A549 (cell line): ENCODE measurements around the gene FOXI3. TPM values are rescaled to one million over a fixed set of nuclear protein-coding genes. Genes with fewer than 3 reads are reported as not detected.
A peak's percentile ranks its signal among the peaks of the same experiment; 100 is the strongest.

Experiments used
- ATAC-seq, 2 experiments: fragments of 200-7000 bp in 1 of 2; fragments of >200 bp in 1 of 2; cut with Nextera tagmentation in 1 of 2; cut with Tn5 transposase in 1 of 2; 3 replicates each; pipeline versions ENCODE4 v1.8.0 to v1.9.1; 2018 to 2020; ENCODE audit warnings: mild to moderate bottlenecking in 1 of 2, moderate library complexity in 1 of 2
- CTCF ChIA-PET: fragments of 300-600 bp; sonication (Branson Sonifier 250); formaldehyde crosslinking; extraction: SDS; loops from one replicate; lab custom pipeline; 2021; ENCODE audit warnings: antibody characterized with exemption, inconsistent platforms; lab: Yijun Ruan, JAX
- POLR2A ChIA-PET: fragments of 350-600 bp; formaldehyde crosslinking; extraction: SDS; loops from one replicate; lab custom pipeline; 2021; ENCODE audit warnings: antibody characterized with exemption, inconsistent platforms; lab: Yijun Ruan, JAX
- DNase-seq, 2 experiments: peaks; one replicate each; pipeline versions ENCODE4 v3.0.0 to v3.0.0-alpha.2; 2011 to 2016; ENCODE audit warnings: low read depth in 1 of 2, low spot score in 1 of 2
- FAIRE-seq: peaks from 2 replicates; lab custom pipeline; 2011; peaks lifted over from hg19 to GRCh38; lab: Jason Lieb, UNC
- H3K27ac ChIP-seq, 2 experiments: fragments of >200 bp; sonication (Bioruptor Twin); formaldehyde crosslinking; 3 replicates each; pipeline ENCODE4 v1.5.1; 2016 to 2017
- H3K4me1 ChIP-seq: fragments of >200 bp; sonication (Bioruptor Twin); formaldehyde crosslinking; 3 replicates; pipeline ENCODE4 v1.6.1; 2016
- H3K4me2 ChIP-seq: fragments of >200 bp; sonication (Bioruptor Twin); formaldehyde crosslinking; 3 replicates; pipeline ENCODE4 v1.6.1; 2016
- H3K4me3 ChIP-seq: fragments of >200 bp; sonication (Bioruptor Twin); formaldehyde crosslinking; 3 replicates; pipeline ENCODE4 v1.5.1; 2016
- H3K9me3 ChIP-seq: fragments of >200 bp; sonication (Bioruptor Twin); formaldehyde crosslinking; 3 replicates; pipeline ENCODE4 v1.6.1; 2016
- BHLHE40 ChIP-seq: IDR thresholded peaks from 2 replicates; pipeline ENCODE4 v1.6.1; 2012; ENCODE audit warnings: low read depth, low read length, inconsistent platforms
- EP300 ChIP-seq, 2 experiments: fragments of >200 bp; sonication (Bioruptor Twin); formaldehyde crosslinking; IDR thresholded peaks; 2 replicates in 1 of 2; 3 replicates in 1 of 2; pipeline ENCODE4 v1.6.1; 2016 to 2017
- HDAC2 ChIP-seq: fragments of 200-600 bp; sonication (generic); IDR thresholded peaks from 2 replicates; pipeline ENCODE4 v1.6.1; 2016
- HOXB13 ChIP-seq: fragments of 250-450 bp; sonication (Bioruptor Pico); IDR thresholded peaks from 2 replicates; pipeline ENCODE4 v1.5.0; 2020; ENCODE audit warnings: low read depth, mild to moderate bottlenecking, moderate library complexity
- HOXB5 ChIP-seq: fragments of 250-450 bp; sonication (Bioruptor Pico); IDR thresholded peaks from 2 replicates; pipeline ENCODE4 v1.5.0; 2020; ENCODE audit warnings: mild to moderate bottlenecking, moderate library complexity
- KDM1A ChIP-seq: fragments of 200-600 bp; sonication (generic); IDR thresholded peaks from 2 replicates; pipeline ENCODE4 v1.6.1; 2016; ENCODE audit warnings: low read depth, mild to moderate bottlenecking
- KDM5A ChIP-seq: fragments of 200-600 bp; sonication (generic); IDR thresholded peaks from 2 replicates; pipeline ENCODE4 v1.6.1; 2016; ENCODE audit warnings: antibody characterized with exemption, mild to moderate bottlenecking
- MAZ ChIP-seq: fragments of 150-350 bp; IDR thresholded peaks from 2 replicates; pipeline ENCODE4 v1.6.1; 2014; ENCODE audit warnings: antibody characterized with exemption, low read depth, low read length, borderline replicate concordance
- MYC ChIP-seq: IDR thresholded peaks from 2 replicates; pipeline ENCODE4 v1.6.1; 2012; ENCODE audit warnings: mild to moderate bottlenecking, inconsistent platforms, low read length, improper control_type of control experiment, borderline replicate concordance
- NPAS2 ChIP-seq: fragments of 250-450 bp; sonication (Bioruptor Pico); IDR thresholded peaks from 2 replicates; pipeline ENCODE4 v1.8.0; 2022; ENCODE audit warnings: mild to moderate bottlenecking, moderate library complexity, borderline replicate concordance
- RARB ChIP-seq: fragments of 250-450 bp; sonication (Bioruptor Pico); IDR thresholded peaks from 2 replicates; pipeline ENCODE4 v1.8.0; 2021; ENCODE audit warnings: mild to moderate bottlenecking, moderate library complexity
- TFCP2L1 ChIP-seq: fragments of 250-450 bp; sonication (Bioruptor Pico); IDR thresholded peaks from 2 replicates; pipeline ENCODE4 v1.5.0; 2021; ENCODE audit warnings: mild to moderate bottlenecking
- TP53 ChIP-seq: fragments of 250-450 bp; sonication (Bioruptor Pico); IDR thresholded peaks from 2 replicates; pipeline ENCODE4 v1.5.0; 2021; ENCODE audit warnings: mild to moderate bottlenecking, moderate library complexity
- ZC3H11A ChIP-seq: fragments of 450-650 bp; IDR thresholded peaks from 2 replicates; pipeline ENCODE4 v1.6.1; 2014; ENCODE audit warnings: antibody characterized with exemption, mild to moderate bottlenecking
- WGBS: methylation state at CpG from one replicate; pipeline ENCODE4 v1.1.6; 2017; ENCODE audit errors: missing lambda C conversion rate; 5-methylcytosine and 5-hydroxymethylcytosine counted together
- polyA plus RNA-seq, 4 experiments: library from polyadenylated mRNA; depleted of rRNA in 3 of 4; stranded (reverse); fragments of >200 nt; fragmentation: RNase III in 1 of 4; extraction: RNeasy Plus Mini Kit Qiagen cat#74134 plus additional on column Dnase treatment in 1 of 4; gene quantifications; 2 replicates in 3 of 4; 3 replicates in 1 of 4; pipeline ENCODE4 v1.2.3, GENCODE V29; 2011 to 2017
- TF ChIP-seq, protein P1 (sequence below): fragments of 450-650 bp; IDR thresholded peaks from 2 replicates; pipeline ENCODE4 v1.6.1; 2014; ENCODE audit warnings: antibody characterized with exemption
- TF ChIP-seq, protein P2 (sequence below): fragments of >200 bp; sonication (Bioruptor Twin); formaldehyde crosslinking; IDR thresholded peaks from 2 replicates; pipeline ENCODE4 v1.6.1; 2016
- TF ChIP-seq, protein P3 (sequence below): fragments of 250-450 bp; sonication (Bioruptor Pico); IDR thresholded peaks from 2 replicates; pipeline ENCODE4 v1.5.0; 2020; ENCODE audit warnings: low read depth, mild to moderate bottlenecking, moderate library complexity
- TF ChIP-seq, protein P4 (sequence below): fragments of 250-450 bp; sonication (Bioruptor Pico); IDR thresholded peaks from 2 replicates; pipeline ENCODE4 v1.5.0; 2021; ENCODE audit warnings: mild to moderate bottlenecking, moderate library complexity, borderline replicate concordance
- TF ChIP-seq, protein P5 (sequence below): fragments of 150-350 bp; IDR thresholded peaks from 2 replicates; pipeline ENCODE4 v1.6.1; 2014; ENCODE audit warnings: low read depth, mild to moderate bottlenecking, low read length
- TF ChIP-seq, protein P6 (sequence below): fragments of 200-600 bp; sonication (generic); IDR thresholded peaks from 2 replicates; pipeline ENCODE4 v1.6.1; 2016; ENCODE audit warnings: antibody characterized with exemption, mild to moderate bottlenecking, moderate library complexity

Gene FOXI3
- polyA plus RNA-seq, 2 of the 4 experiments (the other 2 are of a cell fraction): not detected

DNA sequence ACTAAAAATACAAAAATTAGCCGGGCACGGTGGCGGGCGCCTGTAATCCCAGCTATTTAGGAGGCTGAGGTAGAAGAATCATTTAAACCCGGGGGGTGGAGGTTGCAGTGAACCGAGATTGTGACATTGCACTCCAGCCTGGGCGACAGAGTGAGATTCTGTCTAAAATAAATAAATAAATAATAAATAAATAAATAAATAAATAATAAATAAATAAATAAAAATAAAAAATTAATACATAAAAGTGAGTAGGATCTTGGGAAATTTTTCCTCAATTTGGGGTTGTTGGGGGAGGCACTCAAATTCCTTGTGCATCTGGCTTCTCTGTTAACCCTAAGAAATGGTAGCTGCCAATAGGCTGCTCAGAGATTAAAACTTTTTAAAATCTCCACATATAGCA, 20.3 kb upstream of the FOXI3 start:
- no peak for DNase-seq
- no peak overlapping the region for H3K27ac ChIP-seq
- POLR2A ChIA-PET: no interaction called here
- 71% methylated on average over 7 of the region's 7 CpGs for WGBS
- TF ChIP-seq NPAS2 (CRISPR knock-in tag): no peak
- TF ChIP-seq, protein P1, sequence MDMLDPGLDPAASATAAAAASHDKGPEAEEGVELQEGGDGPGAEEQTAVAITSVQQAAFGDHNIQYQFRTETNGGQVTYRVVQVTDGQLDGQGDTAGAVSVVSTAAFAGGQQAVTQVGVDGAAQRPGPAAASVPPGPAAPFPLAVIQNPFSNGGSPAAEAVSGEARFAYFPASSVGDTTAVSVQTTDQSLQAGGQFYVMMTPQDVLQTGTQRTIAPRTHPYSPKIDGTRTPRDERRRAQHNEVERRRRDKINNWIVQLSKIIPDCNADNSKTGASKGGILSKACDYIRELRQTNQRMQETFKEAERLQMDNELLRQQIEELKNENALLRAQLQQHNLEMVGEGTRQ: no peak
- peak; percentile 52 for TF ChIP-seq ZC3H11A
- FAIRE-seq: no peak
- H3K9me3 ChIP-seq: no peaks in the 10 kb centered on the region
- CTCF ChIA-PET: no interaction called here
- H3K4me3 ChIP-seq: no peak overlapping the region
- no peak overlapping the region for H3K4me2 ChIP-seq
- no peak for ATAC-seq
- H3K4me1 ChIP-seq: no peaks in the 10 kb centered on the region

DNA sequence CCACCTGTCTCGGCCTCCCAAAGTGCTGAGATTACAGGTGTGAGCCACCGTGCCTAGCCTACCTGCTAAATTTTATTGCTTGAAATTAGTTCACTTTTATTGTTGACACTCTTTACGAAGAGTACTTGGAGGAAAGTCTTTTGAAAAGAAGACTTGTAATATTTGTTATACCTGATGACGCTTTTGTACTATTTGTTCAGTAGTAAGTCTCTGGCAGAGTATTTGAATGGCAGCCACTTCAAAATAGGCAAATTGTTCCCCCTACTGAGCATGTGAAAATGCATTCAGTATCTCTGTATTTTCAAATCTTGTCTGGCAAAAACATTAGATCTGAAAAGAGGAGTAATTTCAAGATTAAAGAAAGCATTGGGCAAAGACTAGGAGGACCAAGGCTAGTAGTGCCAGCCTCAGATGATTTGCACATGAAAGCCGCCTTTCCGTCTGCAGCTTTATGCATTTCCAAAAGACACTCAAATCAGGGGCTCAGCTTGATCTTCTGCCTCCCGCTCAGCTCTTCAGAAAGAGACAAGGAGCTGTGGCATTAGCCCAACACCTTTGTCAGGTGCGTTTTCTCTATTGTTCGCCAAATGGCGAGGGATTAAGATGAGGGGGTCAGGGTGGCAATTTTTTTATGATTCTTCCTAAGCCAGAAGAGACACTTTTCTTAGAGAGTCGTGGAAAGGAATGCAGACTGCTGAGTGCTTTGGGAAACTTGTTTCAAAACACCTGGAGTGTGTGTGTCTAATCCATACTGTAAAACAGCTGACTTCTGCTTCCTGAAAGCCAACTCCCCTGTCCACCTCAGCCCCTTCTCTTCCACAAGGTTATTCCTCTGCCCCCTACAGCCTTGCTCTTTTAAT, 18.8 kb upstream of the FOXI3 start:
- no peak overlapping the region for H3K4me2 ChIP-seq
- no peaks in the 10 kb centered on the region for H3K9me3 ChIP-seq
- TF ChIP-seq, protein P1: no peak
- TF ChIP-seq TFCP2L1 (no peak), KDM1A (no peak), MAZ (no peak), MYC (no peak)
- TF ChIP-seq, protein P2, sequence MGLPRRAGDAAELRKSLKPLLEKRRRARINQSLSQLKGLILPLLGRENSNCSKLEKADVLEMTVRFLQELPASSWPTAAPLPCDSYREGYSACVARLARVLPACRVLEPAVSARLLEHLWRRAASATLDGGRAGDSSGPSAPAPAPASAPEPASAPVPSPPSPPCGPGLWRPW: no peak
- H3K27ac ChIP-seq: no peak overlapping the region
- no peak for FAIRE-seq
- 18% methylated on average over 11 of the region's 11 CpGs for WGBS
- ChIA-PET CTCF (interaction anchor here (0.6 to 0.8 kb wide), 2 partner anchors 171 to 201 kb away, joined by 3 read pairs; no protein-coding TSS in a partner anchor), POLR2A (no interaction called here)
- ATAC-seq: no peak
- H3K4me1 ChIP-seq: no peaks in the 10 kb centered on the region
- no peak for DNase-seq
- H3K4me3 ChIP-seq: no peak overlapping the region

DNA sequence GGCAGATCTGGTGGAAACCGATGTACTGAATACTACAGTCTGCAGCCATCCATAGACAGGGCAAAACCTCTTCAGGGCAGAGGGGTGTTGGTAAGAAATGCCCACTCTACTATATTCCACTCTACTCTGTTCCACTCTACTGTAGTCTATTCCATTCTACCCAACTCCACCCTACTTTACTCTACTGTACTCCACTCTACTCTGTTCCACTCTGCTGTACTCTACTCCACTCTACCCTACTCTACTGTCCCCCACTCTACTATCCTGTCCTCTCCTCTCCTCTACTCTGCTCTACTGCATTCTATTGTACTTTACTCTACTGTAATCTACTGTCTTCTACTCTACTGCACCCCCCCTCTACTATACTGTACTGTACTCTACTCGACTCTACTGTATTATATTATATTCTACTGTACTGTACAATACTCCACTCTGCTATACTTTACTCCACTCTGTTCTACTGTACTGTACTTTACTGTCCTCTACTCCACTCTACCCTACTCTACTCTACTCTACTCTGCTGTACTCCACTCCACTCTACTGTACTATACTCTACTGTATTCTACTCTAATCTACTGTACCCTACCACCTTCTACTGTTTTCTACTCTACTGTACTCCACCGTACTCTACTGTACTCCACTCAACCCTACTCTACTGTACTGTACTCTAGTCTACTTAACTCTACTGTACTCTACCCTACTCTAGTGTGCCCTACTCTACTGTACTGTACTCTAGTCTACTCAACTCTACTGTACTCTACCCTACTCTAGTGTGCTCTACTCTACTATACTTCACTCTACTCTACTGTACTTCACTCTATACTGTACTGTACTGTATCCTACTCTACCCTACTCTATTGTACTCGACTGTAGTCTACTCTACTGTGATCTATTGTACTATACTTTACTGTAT, 17.0 kb upstream of the FOXI3 start:
- no peaks in the 10 kb centered on the region for H3K4me1 ChIP-seq
- WGBS: 26% methylated on average over 4 of the region's 4 CpGs
- no peaks in the 10 kb centered on the region for H3K9me3 ChIP-seq
- CTCF ChIA-PET: no interaction called here
- no peak for DNase-seq
- no peak overlapping the region for H3K27ac ChIP-seq
- ATAC-seq: peak; percentile 53 to 65
- H3K4me3 ChIP-seq: no peak overlapping the region
- FAIRE-seq: no peak
- POLR2A ChIA-PET: no interaction called here
- H3K4me2 ChIP-seq: no peak overlapping the region
- TF ChIP-seq, protein P3, sequence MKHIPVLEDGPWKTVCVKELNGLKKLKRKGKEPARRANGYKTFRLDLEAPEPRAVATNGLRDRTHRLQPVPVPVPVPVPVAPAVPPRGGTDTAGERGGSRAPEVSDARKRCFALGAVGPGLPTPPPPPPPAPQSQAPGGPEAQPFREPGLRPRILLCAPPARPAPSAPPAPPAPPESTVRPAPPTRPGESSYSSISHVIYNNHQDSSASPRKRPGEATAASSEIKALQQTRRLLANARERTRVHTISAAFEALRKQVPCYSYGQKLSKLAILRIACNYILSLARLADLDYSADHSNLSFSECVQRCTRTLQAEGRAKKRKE: no peak
- no peak for TF ChIP-seq BHLHE40
- TF ChIP-seq, protein P4, sequence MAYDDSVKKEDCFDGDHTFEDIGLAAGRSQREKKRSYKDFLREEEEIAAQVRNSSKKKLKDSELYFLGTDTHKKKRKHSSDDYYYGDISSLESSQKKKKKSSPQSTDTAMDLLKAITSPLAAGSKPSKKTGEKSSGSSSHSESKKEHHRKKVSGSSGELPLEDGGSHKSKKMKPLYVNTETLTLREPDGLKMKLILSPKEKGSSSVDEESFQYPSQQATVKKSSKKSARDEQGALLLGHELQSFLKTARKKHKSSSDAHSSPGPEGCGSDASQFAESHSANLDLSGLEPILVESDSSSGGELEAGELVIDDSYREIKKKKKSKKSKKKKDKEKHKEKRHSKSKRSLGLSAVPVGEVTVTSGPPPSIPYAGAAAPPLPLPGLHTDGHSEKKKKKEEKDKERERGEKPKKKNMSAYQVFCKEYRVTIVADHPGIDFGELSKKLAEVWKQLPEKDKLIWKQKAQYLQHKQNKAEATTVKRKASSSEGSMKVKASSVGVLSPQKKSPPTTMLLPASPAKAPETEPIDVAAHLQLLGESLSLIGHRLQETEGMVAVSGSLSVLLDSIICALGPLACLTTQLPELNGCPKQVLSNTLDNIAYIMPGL: no peak
- no peak for TF ChIP-seq HOXB5 (CRISPR knock-in tag)
- TF ChIP-seq HOXB13: no peak
- TF ChIP-seq EP300 (IDR thresholded peaks at IDR 0.05): no peak
- TF ChIP-seq TP53 (CRISPR knock-in tag): no peak
- TF ChIP-seq, protein P5, sequence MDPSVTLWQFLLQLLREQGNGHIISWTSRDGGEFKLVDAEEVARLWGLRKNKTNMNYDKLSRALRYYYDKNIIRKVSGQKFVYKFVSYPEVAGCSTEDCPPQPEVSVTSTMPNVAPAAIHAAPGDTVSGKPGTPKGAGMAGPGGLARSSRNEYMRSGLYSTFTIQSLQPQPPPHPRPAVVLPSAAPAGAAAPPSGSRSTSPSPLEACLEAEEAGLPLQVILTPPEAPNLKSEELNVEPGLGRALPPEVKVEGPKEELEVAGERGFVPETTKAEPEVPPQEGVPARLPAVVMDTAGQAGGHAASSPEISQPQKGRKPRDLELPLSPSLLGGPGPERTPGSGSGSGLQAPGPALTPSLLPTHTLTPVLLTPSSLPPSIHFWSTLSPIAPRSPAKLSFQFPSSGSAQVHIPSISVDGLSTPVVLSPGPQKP: no peak
- no peak for TF ChIP-seq HDAC2
- no peak for TF ChIP-seq RARB (CRISPR knock-in tag)
- no peak for TF ChIP-seq KDM5A
- TF ChIP-seq, protein P6, sequence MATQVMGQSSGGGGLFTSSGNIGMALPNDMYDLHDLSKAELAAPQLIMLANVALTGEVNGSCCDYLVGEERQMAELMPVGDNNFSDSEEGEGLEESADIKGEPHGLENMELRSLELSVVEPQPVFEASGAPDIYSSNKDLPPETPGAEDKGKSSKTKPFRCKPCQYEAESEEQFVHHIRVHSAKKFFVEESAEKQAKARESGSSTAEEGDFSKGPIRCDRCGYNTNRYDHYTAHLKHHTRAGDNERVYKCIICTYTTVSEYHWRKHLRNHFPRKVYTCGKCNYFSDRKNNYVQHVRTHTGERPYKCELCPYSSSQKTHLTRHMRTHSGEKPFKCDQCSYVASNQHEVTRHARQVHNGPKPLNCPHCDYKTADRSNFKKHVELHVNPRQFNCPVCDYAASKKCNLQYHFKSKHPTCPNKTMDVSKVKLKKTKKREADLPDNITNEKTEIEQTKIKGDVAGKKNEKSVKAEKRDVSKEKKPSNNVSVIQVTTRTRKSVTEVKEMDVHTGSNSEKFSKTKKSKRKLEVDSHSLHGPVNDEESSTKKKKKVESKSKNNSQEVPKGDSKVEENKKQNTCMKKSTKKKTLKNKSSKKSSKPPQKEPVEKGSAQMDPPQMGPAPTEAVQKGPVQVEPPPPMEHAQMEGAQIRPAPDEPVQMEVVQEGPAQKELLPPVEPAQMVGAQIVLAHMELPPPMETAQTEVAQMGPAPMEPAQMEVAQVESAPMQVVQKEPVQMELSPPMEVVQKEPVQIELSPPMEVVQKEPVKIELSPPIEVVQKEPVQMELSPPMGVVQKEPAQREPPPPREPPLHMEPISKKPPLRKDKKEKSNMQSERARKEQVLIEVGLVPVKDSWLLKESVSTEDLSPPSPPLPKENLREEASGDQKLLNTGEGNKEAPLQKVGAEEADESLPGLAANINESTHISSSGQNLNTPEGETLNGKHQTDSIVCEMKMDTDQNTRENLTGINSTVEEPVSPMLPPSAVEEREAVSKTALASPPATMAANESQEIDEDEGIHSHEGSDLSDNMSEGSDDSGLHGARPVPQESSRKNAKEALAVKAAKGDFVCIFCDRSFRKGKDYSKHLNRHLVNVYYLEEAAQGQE: no peak
